ENCODE data around the gene SCMH1.

Gene SCMH1

GRCh38 chr1:40985161-40985560 lies 256.9 kb downstream of the SCMH1 start:
- TF ChIP-seq CTCF (IDR thresholded peaks at IDR 0.05; ENCODE audit: poor library complexity, severe bottlenecking) = no peak
- no peak for ATAC-seq (ENCODE audit: low read depth)
- Histone ChIP-seq H3K27ac (ENCODE audit: poor library complexity, severe bottlenecking) (peak overlapping the region; percentile 81), H3K9me3 (ENCODE audit: severe bottlenecking) (no peaks in the 10 kb centered on the region), H3K4me1 (ENCODE audit: insufficient read depth, poor library complexity, severe bottlenecking) (peaks cover 33% of the 10 kb centered on the region), H3K27me3 (ENCODE audit: insufficient read depth, poor library complexity, severe bottlenecking) (no peaks in the 10 kb centered on the region), H3K4me3 (ENCODE audit: severe bottlenecking) (no peak overlapping the region), H3K36me3 (ENCODE audit: low read depth) (peaks cover 88% of the 10 kb centered on the region)
- DNase-seq (ENCODE audit: low spot score) = no peak

DNA sequence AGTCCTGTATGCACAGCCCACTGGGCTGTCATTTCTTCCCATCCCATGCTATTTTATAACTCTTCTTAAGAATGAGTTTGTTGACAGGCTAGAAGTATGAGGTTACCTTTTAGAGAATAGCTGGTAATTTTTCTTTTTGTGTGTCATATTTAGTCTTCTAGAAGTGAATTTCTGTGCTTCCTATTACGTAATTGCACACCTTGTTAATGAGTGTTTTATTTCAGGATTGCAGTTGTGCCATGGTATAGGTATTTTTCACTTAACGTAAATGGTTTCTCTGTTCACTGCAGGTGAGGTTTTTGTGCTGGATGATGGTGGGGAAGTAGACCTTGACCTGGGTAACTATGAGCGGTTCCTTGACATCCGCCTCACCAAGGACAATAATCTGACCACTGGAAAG lies 257.6 kb downstream of the SCMH1 start:
- no peaks in the 10 kb centered on the region for H3K27me3 ChIP-seq (ENCODE audit: insufficient read depth, poor library complexity, severe bottlenecking)
- H3K9me3 ChIP-seq (ENCODE audit: severe bottlenecking) = no peaks in the 10 kb centered on the region
- H3K4me1 ChIP-seq (ENCODE audit: insufficient read depth, poor library complexity, severe bottlenecking) = peaks cover 33% of the 10 kb centered on the region
- TF ChIP-seq CTCF (IDR thresholded peaks at IDR 0.05; ENCODE audit: poor library complexity, severe bottlenecking) = no peak
- no peak overlapping the region for H3K4me3 ChIP-seq (ENCODE audit: severe bottlenecking)
- ATAC-seq (ENCODE audit: low read depth) (no peak), DNase-seq (ENCODE audit: low spot score) (no peak)
- H3K36me3 ChIP-seq (ENCODE audit: low read depth) = peaks cover 81% of the 10 kb centered on the region
- peak overlapping the region; percentile 81 for H3K27ac ChIP-seq (ENCODE audit: poor library complexity, severe bottlenecking)

DNA sequence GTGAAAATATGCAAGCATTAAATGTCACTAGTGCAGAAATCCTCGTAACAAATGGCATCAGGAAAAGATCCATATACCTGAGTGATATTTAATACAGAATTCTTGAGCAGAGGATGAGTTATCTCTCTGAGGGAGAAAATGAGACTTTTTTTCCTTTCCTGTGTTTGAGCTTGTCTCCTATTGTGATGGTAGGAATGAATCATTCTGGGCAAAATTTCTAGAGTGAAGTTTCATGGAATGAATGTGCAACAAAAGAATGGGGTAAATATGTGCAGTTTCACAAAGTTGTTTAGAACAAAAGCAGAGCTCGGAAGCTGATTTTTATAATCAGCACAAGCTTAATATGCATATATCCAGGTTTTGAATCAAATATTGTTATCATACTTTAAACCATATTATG lies 258.0 kb downstream of the SCMH1 start:
- Histone ChIP-seq H3K4me1 (ENCODE audit: insufficient read depth, poor library complexity, severe bottlenecking) (peaks cover 33% of the 10 kb centered on the region), H3K4me3 (ENCODE audit: severe bottlenecking) (no peak overlapping the region), H3K27me3 (ENCODE audit: insufficient read depth, poor library complexity, severe bottlenecking) (no peaks in the 10 kb centered on the region), H3K9me3 (ENCODE audit: severe bottlenecking) (no peaks in the 10 kb centered on the region), H3K27ac (ENCODE audit: poor library complexity, severe bottlenecking) (peak overlapping the region; percentile 81), H3K36me3 (ENCODE audit: low read depth) (peaks cover 77% of the 10 kb centered on the region)
- no peak for TF ChIP-seq CTCF (IDR thresholded peaks at IDR 0.05; ENCODE audit: poor library complexity, severe bottlenecking)
- DNase-seq (ENCODE audit: low spot score) = no peak
- no peak; the same call in 2 of the 3 replicates for ATAC-seq (ENCODE audit: low read depth)

DNA sequence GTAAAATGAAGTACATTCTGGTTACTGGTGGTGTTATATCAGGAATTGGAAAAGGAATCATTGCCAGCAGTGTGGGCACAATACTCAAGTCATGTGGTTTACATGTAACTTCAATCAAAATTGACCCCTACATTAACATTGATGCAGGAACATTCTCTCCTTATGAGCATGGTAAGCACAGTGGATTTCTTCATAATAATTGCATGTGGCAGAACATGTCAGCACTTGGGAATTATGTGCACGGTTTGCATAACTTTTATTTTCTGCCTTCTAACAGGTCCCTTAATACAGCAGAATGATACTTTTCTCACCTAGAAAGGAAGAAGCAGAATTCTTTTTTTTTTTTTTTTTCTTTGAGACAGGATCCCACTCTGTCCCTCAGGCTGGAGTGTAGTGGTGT lies 258.8 kb downstream of the SCMH1 start:
- Histone ChIP-seq H3K36me3 (ENCODE audit: low read depth) (peaks cover 69% of the 10 kb centered on the region), H3K4me3 (ENCODE audit: severe bottlenecking) (no peak overlapping the region), H3K27me3 (ENCODE audit: insufficient read depth, poor library complexity, severe bottlenecking) (no peaks in the 10 kb centered on the region), H3K9me3 (ENCODE audit: severe bottlenecking) (no peaks in the 10 kb centered on the region), H3K27ac (ENCODE audit: poor library complexity, severe bottlenecking) (peak overlapping the region; percentile 81), H3K4me1 (ENCODE audit: insufficient read depth, poor library complexity, severe bottlenecking) (peaks cover 36% of the 10 kb centered on the region)
- no peak for TF ChIP-seq CTCF (IDR thresholded peaks at IDR 0.05; ENCODE audit: poor library complexity, severe bottlenecking)
- DNase-seq (ENCODE audit: low spot score) (no peak), ATAC-seq (ENCODE audit: low read depth) (no peak)

DNA sequence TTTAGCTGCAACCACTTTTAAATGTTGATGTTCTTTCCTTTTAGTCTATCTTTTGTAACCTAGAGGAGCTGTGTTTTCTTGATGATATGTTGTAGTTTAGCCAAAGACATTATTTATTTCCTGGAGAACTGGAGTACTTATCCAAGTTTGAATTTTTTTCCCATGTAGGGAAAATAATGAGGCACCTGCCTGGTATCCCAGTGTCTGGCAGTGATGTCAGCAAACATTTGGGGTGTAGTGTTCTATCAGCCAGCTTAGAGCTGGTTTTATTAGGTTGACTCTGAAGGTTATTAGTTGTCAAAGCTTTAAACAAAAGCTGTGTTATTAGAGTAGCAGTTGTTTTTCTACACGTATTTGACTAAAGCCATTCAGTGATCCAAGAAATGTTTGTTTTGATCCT lies 259.4 kb downstream of the SCMH1 start:
- Histone ChIP-seq H3K27ac (ENCODE audit: poor library complexity, severe bottlenecking) (peak overlapping the region; percentile 81), H3K4me1 (ENCODE audit: insufficient read depth, poor library complexity, severe bottlenecking) (peaks cover 36% of the 10 kb centered on the region), H3K9me3 (ENCODE audit: severe bottlenecking) (no peaks in the 10 kb centered on the region), H3K4me3 (ENCODE audit: severe bottlenecking) (no peak overlapping the region), H3K27me3 (ENCODE audit: insufficient read depth, poor library complexity, severe bottlenecking) (no peaks in the 10 kb centered on the region), H3K36me3 (ENCODE audit: low read depth) (peaks cover 63% of the 10 kb centered on the region)
- TF ChIP-seq CTCF (IDR thresholded peaks at IDR 0.05; ENCODE audit: poor library complexity, severe bottlenecking) = no peak
- DNase-seq (ENCODE audit: low spot score) (no peak), ATAC-seq (ENCODE audit: low read depth) (no peak)

All from RWPE2 (cell line).